GM10248 (cell line): ENCODE measurements around the gene ARHGAP24.

Source experiments
- CTCF ChIA-PET: fragments of 300-600 bp; sonication (Branson Sonifier 250); formaldehyde crosslinking; extraction: SDS; loops from one replicate; lab custom pipeline; 2021; ENCODE audit warnings: antibody characterized with exemption; lab: Yijun Ruan, JAX
- POLR2A ChIA-PET: fragments of 350-650 bp; sonication (Branson Sonifier 250); formaldehyde crosslinking; extraction: SDS; loops from one replicate; lab custom pipeline; 2020; ENCODE audit warnings: antibody characterized with exemption; lab: Yijun Ruan, JAX
- DNase-seq: peaks from one replicate; pipeline ENCODE4 v3.0.0; 2012; ENCODE audit errors: extremely low spot score
- CTCF ChIP-seq: IDR thresholded peaks from 2 replicates; pipeline ENCODE4 v1.5.1; 2012; ENCODE audit warnings: mild to moderate bottlenecking, low read depth; ENCODE audit errors: extremely low read depth, missing control alignments, control extremely low read depth

Gene ARHGAP24

GRCh38 chr4:85669204-85669603 lies 194.3 kb downstream of the ARHGAP24 start:
- CTCF ChIA-PET: interaction anchor here (1.2 to 1.3 kb wide), 4 partner anchors 9 to 78 kb away, joined by 3 to 6 read pairs (median 4); no protein-coding TSS in a partner anchor
- POLR2A ChIA-PET: no interaction called here
- TF ChIP-seq CTCF: no peak
- DNase-seq: no peak

DNA sequence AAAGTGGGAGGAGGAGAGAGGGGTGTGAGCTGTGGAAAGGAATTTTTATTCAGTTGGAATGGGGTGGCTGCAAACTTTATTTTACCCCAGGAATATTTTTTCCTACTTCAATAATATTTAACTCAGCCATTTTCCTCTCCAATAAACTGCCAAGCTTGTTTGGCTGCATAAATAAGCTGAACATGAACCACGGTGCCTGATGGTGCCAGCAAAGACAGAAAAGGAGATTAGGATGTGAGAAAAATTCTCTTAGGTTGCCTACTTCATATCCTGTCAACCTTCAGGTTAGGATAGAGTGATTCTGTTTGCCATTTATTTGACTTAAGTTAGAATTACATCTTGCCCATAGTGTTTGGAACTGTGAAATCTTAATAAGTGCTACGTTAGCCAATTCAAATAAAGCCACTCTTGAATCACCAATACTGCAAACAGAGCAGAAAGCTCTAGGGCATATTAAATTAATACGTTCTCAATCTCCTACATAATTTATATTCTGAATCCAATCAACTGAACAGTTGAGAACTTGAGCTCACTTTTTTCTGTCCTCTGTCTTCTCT lies 195.1 kb downstream of the ARHGAP24 start:
- no peak for TF ChIP-seq CTCF
- ChIA-PET POLR2A (no interaction called here), CTCF (interaction anchor here (1.3 kb wide), 1 partner anchor 14 kb away, joined by 3 read pairs; no protein-coding TSS in a partner anchor)
- no peak for DNase-seq

GRCh38 chr4:85671120-85671519 lies 196.2 kb downstream of the ARHGAP24 start:
- TF ChIP-seq CTCF: no peak
- no peak for DNase-seq
- POLR2A ChIA-PET: no interaction called here
- CTCF ChIA-PET: interaction anchor here (2.1 to 3.3 kb wide), 3 partner anchors 11 to 76 kb away, joined by 6 to 20 read pairs (median 9); no protein-coding TSS in a partner anchor

GRCh38 chr4:85672116-85672515 lies 197.2 kb downstream of the ARHGAP24 start:
- ChIA-PET CTCF (interaction anchor here (2.1 to 3.3 kb wide), 3 partner anchors 12 to 75 kb away, joined by 6 to 20 read pairs (median 9); no protein-coding TSS in a partner anchor), POLR2A (no interaction called here)
- no peak for TF ChIP-seq CTCF
- no peak for DNase-seq

- CTCF ChIA-PET: interaction anchor here (1.5 to 3.3 kb wide), 4 partner anchors 12 to 75 kb away, joined by 3 to 20 read pairs (median 8); no protein-coding TSS in a partner anchor
- POLR2A ChIA-PET: no interaction called here
- no peak for DNase-seq
- TF ChIP-seq CTCF: no peak
Observed at GRCh38 chr4:85672959-85673358, 198.0 kb downstream of the ARHGAP24 start.

DNA sequence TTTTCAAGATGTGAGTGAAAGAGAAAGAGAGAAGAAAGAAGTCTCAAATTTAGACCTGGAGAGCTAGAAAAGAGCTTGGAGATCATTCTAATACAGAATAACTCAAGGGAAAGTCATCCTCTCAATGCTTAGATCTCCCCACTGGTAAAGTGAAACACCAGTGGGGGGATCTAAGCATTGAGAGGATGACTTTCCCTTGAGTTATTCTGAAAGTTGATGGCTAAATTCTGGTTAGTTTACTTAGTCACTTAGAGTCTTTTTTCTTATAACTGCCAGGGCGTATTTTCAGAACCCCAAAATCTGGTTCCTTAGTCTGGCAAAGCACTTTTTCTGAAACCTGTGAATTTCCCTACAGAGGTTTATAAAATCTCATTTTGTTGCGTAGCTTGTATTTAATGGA lies 198.6 kb downstream of the ARHGAP24 start:
- TF ChIP-seq CTCF: no peak
- CTCF ChIA-PET: interaction anchor here (1.5 to 3.3 kb wide), 3 partner anchors 12 to 17 kb away, joined by 3 to 20 read pairs (median 9); no protein-coding TSS in a partner anchor
- POLR2A ChIA-PET: no interaction called here
- DNase-seq: no peak
